CD14-positive monocyte (primary cell): ENCODE results near the gene SCCPDH. TPM values are rescaled to one million over a fixed set of nuclear protein-coding genes. Genes with fewer than 3 reads are reported as not detected.

Experiments
- DNase-seq, 3 donors: peaks; one replicate each; pipeline ENCODE4 v3.0.0-alpha.2; 2011 to 2022
- H2AFZ ChIP-seq: 2 replicates; pipeline ENCODE4 v1.6.0; 2012; ENCODE audit warnings: mild to moderate bottlenecking, low read depth, low read length, inconsistent platforms; ENCODE audit not compliant: insufficient read depth, poor library complexity, severe bottlenecking
- H3K27ac ChIP-seq, 2 donors: 1 replicate in 1 of 2; 2 replicates in 1 of 2; pipeline ENCODE4 v1.5.1; 2012 to 2013; ENCODE audit warnings: low read length in 2 of 2, control low read depth in 1 of 2, inconsistent platforms in 1 of 2, low read depth in 1 of 2, mild to moderate bottlenecking in 1 of 2
- H3K27me3 ChIP-seq, 2 donors: one replicate each; pipeline versions ENCODE4 v1.6.0 to v1.6.1; 2011 to 2013; ENCODE audit warnings: low read length in 2 of 2; ENCODE audit not compliant: control insufficient read depth in 2 of 2, insufficient read depth in 2 of 2
- H3K36me3 ChIP-seq, 2 donors: replicated peaks in 1 of 2; 1 replicate in 1 of 2; 2 replicates in 1 of 2; pipeline versions ENCODE4 v1.5.1 to v1.6.1; 2012 to 2013; ENCODE audit warnings: low read length in 2 of 2, control low read depth in 1 of 2, inconsistent platforms in 1 of 2, mild to moderate bottlenecking in 1 of 2; ENCODE audit not compliant: insufficient read depth in 2 of 2, control insufficient read depth in 1 of 2
- H3K4me1 ChIP-seq, 2 donors: 1 replicate in 1 of 2; 2 replicates in 1 of 2; pipeline versions ENCODE4 v1.5.1 to v1.6.1; 2012 to 2013; ENCODE audit warnings: low read length in 2 of 2, control low read depth in 1 of 2, inconsistent platforms in 1 of 2, mild to moderate bottlenecking in 1 of 2, moderate library complexity in 1 of 2; ENCODE audit not compliant: insufficient read depth in 2 of 2, control insufficient read depth in 1 of 2
- H3K4me2 ChIP-seq: replicated peaks from 2 replicates; pipeline ENCODE3; 2012; ENCODE audit warnings: low read length, moderate library complexity, mild to moderate bottlenecking; ENCODE audit not compliant: poor library complexity, severe bottlenecking; ENCODE audit errors: extremely low read depth
- H3K4me3 ChIP-seq, 3 experiments: fragments of 200-600 bp in 1 of 3; sonication (generic) in 1 of 3; replicated peaks in 1 of 3; 1 replicate in 2 of 3; 2 replicates in 1 of 3; pipeline ENCODE4 v1.5.1; 2011 to 2013; ENCODE audit warnings: low read length in 3 of 3, mild to moderate bottlenecking in 3 of 3, control low read depth in 2 of 3, low read depth in 2 of 3, inconsistent platforms in 1 of 3, moderate library complexity in 1 of 3
- H3K79me2 ChIP-seq: 2 replicates; pipeline ENCODE4 v1.6.0; 2012; ENCODE audit warnings: mild to moderate bottlenecking, control low read depth, inconsistent platforms, low read length, moderate library complexity; ENCODE audit not compliant: insufficient read depth
- H3K9ac ChIP-seq: 2 replicates; pipeline ENCODE4 v1.6.0; 2017; ENCODE audit warnings: low read length, mild to moderate bottlenecking; ENCODE audit not compliant: insufficient read depth, poor library complexity, severe bottlenecking
- H3K9me3 ChIP-seq, 2 donors: replicated peaks in 1 of 2; 1 replicate in 1 of 2; 2 replicates in 1 of 2; pipeline versions ENCODE4 v1.5.1 to v1.6.1; 2012 to 2013; ENCODE audit warnings: low read length in 2 of 2, control low read depth in 1 of 2; ENCODE audit not compliant: control insufficient read depth in 1 of 2, insufficient read depth in 1 of 2
- H4K20me1 ChIP-seq: 2 replicates; pipeline ENCODE4 v1.6.0; 2012; ENCODE audit warnings: mild to moderate bottlenecking, low read length, control low read depth, moderate library complexity; ENCODE audit not compliant: insufficient read depth
- H3K27ac Mint-ChIP-seq, 7 donors: one replicate each; pipeline ENCODE4 v1.8.0; 2020; ENCODE audit warnings: mild to moderate bottlenecking in 7 of 7, mixed read lengths in 7 of 7, moderate library complexity in 6 of 7, inconsistent platforms in 2 of 7
- H3K27me3 Mint-ChIP-seq, 3 donors: one replicate each; pipeline ENCODE4 v1.8.0; 2021 to 2022; ENCODE audit warnings: low read depth in 3 of 3, mild to moderate bottlenecking in 3 of 3, mixed read lengths in 3 of 3, moderate library complexity in 3 of 3, inconsistent platforms in 1 of 3
- H3K36me3 Mint-ChIP-seq, 2 donors: one replicate each; pipeline ENCODE4 v1.8.0; 2020; ENCODE audit warnings: mixed read lengths in 2 of 2, inconsistent platforms in 1 of 2, mild to moderate bottlenecking in 1 of 2
- H3K4me1 Mint-ChIP-seq: one replicate; pipeline ENCODE4 v1.8.0; 2020; ENCODE audit warnings: mild to moderate bottlenecking, mixed read lengths
- H3K4me3 Mint-ChIP-seq, 2 donors: one replicate each; pipeline ENCODE4 v1.8.0; 2020; ENCODE audit warnings: mild to moderate bottlenecking in 2 of 2, mixed read lengths in 2 of 2, moderate library complexity in 1 of 2
- H3K9me3 Mint-ChIP-seq, 7 donors: one replicate each; pipeline ENCODE4 v1.8.0; 2020 to 2022; ENCODE audit warnings: mixed read lengths in 7 of 7, mild to moderate bottlenecking in 6 of 7, moderate library complexity in 6 of 7, inconsistent platforms in 2 of 7
- WGBS: methylation state at CpG from one replicate; pipeline ENCODE4 v1.1.5; 2013; ENCODE audit warnings: missing lambda C conversion rate; ENCODE audit not compliant: insufficient coverage; 5-methylcytosine and 5-hydroxymethylcytosine counted together
- intact Hi-C, 2 donors: fragments of 100-400 bp; cut with micrococcal nuclease; formaldehyde crosslinking; loops; one replicate each; pipeline versions ENCODE4 v1.15.0 to v1.15.1; 2023
- polyA plus RNA-seq, 3 donors: library from polyadenylated mRNA; depleted of rRNA in 1 of 3; unstranded in 2 of 3; stranded (reverse) in 1 of 3; fragments of 300-500 nt in 2 of 3; fragments of >200 nt in 1 of 3; fragmentation: Illumina TruSeq in 2 of 3; gene quantifications; 1 replicate in 2 of 3; 2 replicates in 1 of 3; pipeline ENCODE4 v1.2.3, GENCODE V29; 2012 to 2021
- TF ChIP-seq, protein P1 (sequence below): fragments of 200-600 bp; IDR thresholded peaks from one replicate; pipeline ENCODE4 v1.8.0; 2022; ENCODE audit warnings: antibody characterized with exemption, mild to moderate bottlenecking

SCCPDH gene
- polyA plus RNA-seq, 3 donors: 7.3 to 25.3 (median 22.7) TPM

DNA sequence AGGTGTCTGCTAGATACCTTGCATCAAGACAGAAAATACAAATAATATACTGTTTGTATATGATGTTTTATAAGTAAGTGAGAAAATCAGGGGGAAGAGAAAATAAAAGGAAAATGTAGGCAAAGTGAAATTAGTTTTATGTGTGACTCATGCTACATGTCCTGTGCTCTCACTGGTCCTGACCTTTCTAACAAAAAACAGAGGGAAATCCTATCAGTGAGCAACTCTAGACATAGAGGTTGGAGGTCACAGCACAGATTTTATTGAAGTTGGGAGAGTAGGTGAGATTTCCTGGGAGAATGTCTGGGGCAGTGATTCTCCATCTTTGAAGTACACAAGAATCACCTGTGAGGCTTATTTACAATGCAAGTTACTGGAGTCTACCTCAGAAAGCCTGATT, 9.5 kb downstream of the SCCPDH start:
- intact Hi-C loops: no loop called here
- Mint-ChIP-seq H3K4me3 (no peak overlapping the region), H3K4me1 (peaks cover 11% of the 10 kb centered on the region), H3K9me3 (peaks cover 9 to 21% (median 10%) of the 10 kb centered on the region in 7 donors), H3K27me3 (no peaks in the 10 kb centered on the region), H3K27ac (no peak overlapping the region), H3K36me3 (peaks cover 66 to 96% of the 10 kb centered on the region in 2 donors)
- H3K4me3 ChIP-seq: no peak overlapping the region
- H3K36me3 ChIP-seq: peaks cover 50 to 95% of the 10 kb centered on the region in 2 donors
- H2AFZ ChIP-seq: no peak overlapping the region
- H3K27ac ChIP-seq: no peak overlapping the region
- TF ChIP-seq, protein P1, sequence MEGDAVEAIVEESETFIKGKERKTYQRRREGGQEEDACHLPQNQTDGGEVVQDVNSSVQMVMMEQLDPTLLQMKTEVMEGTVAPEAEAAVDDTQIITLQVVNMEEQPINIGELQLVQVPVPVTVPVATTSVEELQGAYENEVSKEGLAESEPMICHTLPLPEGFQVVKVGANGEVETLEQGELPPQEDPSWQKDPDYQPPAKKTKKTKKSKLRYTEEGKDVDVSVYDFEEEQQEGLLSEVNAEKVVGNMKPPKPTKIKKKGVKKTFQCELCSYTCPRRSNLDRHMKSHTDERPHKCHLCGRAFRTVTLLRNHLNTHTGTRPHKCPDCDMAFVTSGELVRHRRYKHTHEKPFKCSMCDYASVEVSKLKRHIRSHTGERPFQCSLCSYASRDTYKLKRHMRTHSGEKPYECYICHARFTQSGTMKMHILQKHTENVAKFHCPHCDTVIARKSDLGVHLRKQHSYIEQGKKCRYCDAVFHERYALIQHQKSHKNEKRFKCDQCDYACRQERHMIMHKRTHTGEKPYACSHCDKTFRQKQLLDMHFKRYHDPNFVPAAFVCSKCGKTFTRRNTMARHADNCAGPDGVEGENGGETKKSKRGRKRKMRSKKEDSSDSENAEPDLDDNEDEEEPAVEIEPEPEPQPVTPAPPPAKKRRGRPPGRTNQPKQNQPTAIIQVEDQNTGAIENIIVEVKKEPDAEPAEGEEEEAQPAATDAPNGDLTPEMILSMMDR: no peak
- no peaks in the 10 kb centered on the region for H3K27me3 ChIP-seq
- peaks cover 24% of the 10 kb centered on the region for H3K79me2 ChIP-seq
- H3K4me1 ChIP-seq: peaks cover 11 to 13% of the 10 kb centered on the region in 2 donors
- H3K9ac ChIP-seq: no peak overlapping the region
- no peak for DNase-seq
- H3K4me2 ChIP-seq: no peak overlapping the region
- peaks cover 10 to 16% of the 10 kb centered on the region in 2 donors for H3K9me3 ChIP-seq
- no peaks in the 10 kb centered on the region for H4K20me1 ChIP-seq

DNA sequence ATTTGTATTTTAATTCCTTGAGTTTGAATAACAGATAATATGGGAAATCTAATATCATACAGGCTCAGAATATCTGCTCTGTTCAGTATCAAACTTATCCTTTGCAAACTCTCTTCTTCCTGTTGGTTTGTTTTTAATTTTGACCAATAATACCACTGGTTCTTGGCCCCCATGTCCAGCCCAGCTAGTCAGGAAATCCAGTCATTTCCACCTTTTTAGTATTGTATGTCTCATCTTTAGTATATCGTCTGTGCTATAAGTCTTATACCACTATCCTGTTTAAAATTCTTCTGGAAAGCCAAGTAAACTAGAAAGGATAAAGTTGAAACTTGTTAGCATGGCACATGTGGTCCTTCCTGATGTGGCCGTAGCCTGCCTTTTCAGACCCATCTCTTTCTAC, 10.7 kb downstream of the SCCPDH start:
- intact Hi-C loops: no loop called here
- no peak overlapping the region for H3K4me3 ChIP-seq
- H2AFZ ChIP-seq: no peak overlapping the region
- H3K9ac ChIP-seq: no peak overlapping the region
- DNase-seq: no peak
- no peak overlapping the region for H3K4me3 Mint-ChIP-seq
- no peaks in the 10 kb centered on the region for H3K27me3 ChIP-seq
- H3K36me3 Mint-ChIP-seq: peaks cover 62 to 93% of the 10 kb centered on the region in 2 donors
- TF ChIP-seq, protein P1: no peak
- H3K4me2 ChIP-seq: no peak overlapping the region
- H3K4me1 Mint-ChIP-seq: peaks cover 11% of the 10 kb centered on the region
- no peak overlapping the region for H3K27ac Mint-ChIP-seq
- no peaks in the 10 kb centered on the region for H3K27me3 Mint-ChIP-seq
- WGBS: 80% methylated on average over 1 of the region's 2 CpGs
- H3K27ac ChIP-seq: no peak overlapping the region
- no peaks in the 10 kb centered on the region for H4K20me1 ChIP-seq
- peaks cover 0 to 9% (median 2%) of the 10 kb centered on the region in 7 donors for H3K9me3 Mint-ChIP-seq
- peaks cover 11 to 13% of the 10 kb centered on the region in 2 donors for H3K4me1 ChIP-seq
- peaks cover 58 to 93% of the 10 kb centered on the region in 2 donors for H3K36me3 ChIP-seq
- H3K9me3 ChIP-seq: peaks cover 4 to 5% of the 10 kb centered on the region in 2 donors
- H3K79me2 ChIP-seq: peaks cover 18% of the 10 kb centered on the region
